RWPE1 (cell line): ENCODE measurements around the gene ATXN3L.

Experiments used
- CTCF ChIA-PET: fragments of 350-600 bp; sonication (Branson Sonifier 250); formaldehyde crosslinking; extraction: SDS; loops from one replicate; lab custom pipeline; 2021; lab: Yijun Ruan, JAX
- POLR2A ChIA-PET: fragments of 400-600 bp; formaldehyde crosslinking; extraction: SDS; loops from one replicate; lab custom pipeline; 2020; ENCODE audit warnings: antibody characterized with exemption; ENCODE audit not compliant: low non-redundant PET; lab: Yijun Ruan, JAX
- DNase-seq: peaks from one replicate; pipeline ENCODE4 v3.0.0; 2012; ENCODE audit warnings: low spot score
- H3K27ac ChIP-seq: fragments of 450-650 bp; 2 replicates; pipeline ENCODE4 v1.5.1; 2017
- TF ChIP-seq, protein P1 (sequence below): fragments of 450-650 bp; conservative IDR thresholded peaks from 2 replicates; pipeline ENCODE4 v1.5.1; 2017; ENCODE audit warnings: low read depth, mild to moderate bottlenecking

Gene ATXN3L

DNA sequence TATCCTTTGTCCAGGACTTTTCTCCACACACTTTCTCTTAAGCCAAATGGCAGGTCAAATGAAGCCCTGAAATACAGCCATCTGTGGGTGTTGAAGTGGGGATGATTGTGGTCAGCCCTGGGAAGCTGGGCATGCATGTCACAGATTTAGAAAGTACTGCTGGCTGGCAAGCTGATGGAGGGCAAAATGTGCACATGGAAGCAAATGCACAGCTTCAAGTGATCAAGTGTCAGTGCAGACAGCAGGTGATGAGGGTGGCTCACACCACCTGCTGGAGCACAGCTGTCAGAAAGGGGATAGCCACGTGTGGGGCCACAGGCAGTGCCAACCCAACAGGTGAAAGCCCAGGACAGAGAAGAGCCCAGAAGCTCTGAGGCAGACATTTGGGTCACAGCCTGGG, 40.3 kb upstream of the ATXN3L start:
- TF ChIP-seq, protein P1, sequence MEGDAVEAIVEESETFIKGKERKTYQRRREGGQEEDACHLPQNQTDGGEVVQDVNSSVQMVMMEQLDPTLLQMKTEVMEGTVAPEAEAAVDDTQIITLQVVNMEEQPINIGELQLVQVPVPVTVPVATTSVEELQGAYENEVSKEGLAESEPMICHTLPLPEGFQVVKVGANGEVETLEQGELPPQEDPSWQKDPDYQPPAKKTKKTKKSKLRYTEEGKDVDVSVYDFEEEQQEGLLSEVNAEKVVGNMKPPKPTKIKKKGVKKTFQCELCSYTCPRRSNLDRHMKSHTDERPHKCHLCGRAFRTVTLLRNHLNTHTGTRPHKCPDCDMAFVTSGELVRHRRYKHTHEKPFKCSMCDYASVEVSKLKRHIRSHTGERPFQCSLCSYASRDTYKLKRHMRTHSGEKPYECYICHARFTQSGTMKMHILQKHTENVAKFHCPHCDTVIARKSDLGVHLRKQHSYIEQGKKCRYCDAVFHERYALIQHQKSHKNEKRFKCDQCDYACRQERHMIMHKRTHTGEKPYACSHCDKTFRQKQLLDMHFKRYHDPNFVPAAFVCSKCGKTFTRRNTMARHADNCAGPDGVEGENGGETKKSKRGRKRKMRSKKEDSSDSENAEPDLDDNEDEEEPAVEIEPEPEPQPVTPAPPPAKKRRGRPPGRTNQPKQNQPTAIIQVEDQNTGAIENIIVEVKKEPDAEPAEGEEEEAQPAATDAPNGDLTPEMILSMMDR: no peak
- CTCF ChIA-PET: interaction anchor here (0.6 kb wide), 1 partner anchor 381 kb away, joined by 3 read pairs; no protein-coding TSS in a partner anchor
- no peak overlapping the region for H3K27ac ChIP-seq
- POLR2A ChIA-PET: no interaction called here
- DNase-seq: no peak

DNA sequence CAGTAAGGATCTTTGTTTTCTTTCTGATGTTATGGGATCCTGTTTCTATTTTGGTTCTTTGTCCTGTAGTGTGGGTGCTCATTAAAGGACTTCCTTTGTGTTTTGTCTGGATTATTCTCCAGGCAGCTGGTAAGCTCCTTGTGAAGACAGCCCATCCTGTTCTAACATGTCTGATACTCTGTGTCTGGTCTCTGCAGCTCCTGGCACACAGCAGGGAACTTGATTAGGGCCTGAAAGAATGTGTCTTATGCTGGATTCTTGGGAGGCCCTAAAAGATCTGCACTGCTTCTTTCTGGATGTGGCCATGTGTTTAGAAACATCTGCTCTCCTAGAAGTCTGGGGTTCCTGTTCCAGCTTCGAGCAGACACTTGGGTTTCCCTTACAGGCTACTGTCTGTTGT, 38.1 kb upstream of the ATXN3L start:
- peak overlapping the region; percentile 41; the same call in 1 of the 2 replicates for H3K27ac ChIP-seq
- TF ChIP-seq, protein P1: no peak
- POLR2A ChIA-PET: no interaction called here
- CTCF ChIA-PET: no interaction called here
- peak; percentile 20 for DNase-seq

DNA sequence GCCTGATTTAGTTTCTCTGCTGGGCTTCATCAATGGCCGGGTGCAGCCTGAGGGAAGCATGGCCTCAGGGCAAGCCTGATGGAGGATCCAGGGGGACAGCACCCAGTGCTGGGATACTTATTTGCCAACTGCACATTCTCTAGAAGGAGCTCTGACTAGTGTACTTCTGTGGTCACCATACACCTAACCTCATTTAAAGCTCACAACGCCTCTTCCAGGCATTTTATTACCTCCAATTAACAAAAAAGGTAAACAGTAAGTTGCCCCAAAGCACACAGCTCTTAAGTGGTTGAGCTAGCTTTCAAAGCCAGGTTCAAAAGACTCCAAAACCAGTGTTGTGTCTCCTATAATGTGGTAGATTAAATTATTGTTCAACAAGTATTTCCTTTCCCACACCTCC, 26.8 kb upstream of the ATXN3L start:
- no peak overlapping the region for H3K27ac ChIP-seq
- DNase-seq: no peak
- TF ChIP-seq, protein P1: no peak
- ChIA-PET POLR2A (no interaction called here), CTCF (interaction anchor here (0.7 kb wide), 1 partner anchor 642 kb away, joined by 3 read pairs; no protein-coding TSS in a partner anchor)

DNA sequence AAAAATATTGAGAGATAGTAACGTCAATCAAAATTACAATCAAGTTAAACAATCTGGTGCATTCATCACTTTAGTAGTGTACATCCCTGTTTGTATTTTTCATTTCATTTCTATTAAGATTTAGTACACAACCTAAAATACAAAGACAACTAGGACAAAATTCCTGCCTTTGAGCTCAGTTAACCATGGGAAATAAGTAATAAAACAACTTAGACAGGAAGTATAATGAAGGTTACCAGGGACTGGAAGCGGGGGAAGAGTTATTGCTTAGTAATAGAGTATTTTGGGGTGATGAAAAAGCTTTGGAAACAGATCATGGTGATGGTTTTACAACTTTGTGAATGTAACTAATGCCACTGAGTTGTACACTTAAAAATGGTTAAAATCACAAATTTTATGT, 25.6 kb upstream of the ATXN3L start:
- DNase-seq: no peak
- ChIA-PET CTCF (no interaction called here), POLR2A (no interaction called here)
- H3K27ac ChIP-seq: no peak overlapping the region
- TF ChIP-seq, protein P1: no peak

DNA sequence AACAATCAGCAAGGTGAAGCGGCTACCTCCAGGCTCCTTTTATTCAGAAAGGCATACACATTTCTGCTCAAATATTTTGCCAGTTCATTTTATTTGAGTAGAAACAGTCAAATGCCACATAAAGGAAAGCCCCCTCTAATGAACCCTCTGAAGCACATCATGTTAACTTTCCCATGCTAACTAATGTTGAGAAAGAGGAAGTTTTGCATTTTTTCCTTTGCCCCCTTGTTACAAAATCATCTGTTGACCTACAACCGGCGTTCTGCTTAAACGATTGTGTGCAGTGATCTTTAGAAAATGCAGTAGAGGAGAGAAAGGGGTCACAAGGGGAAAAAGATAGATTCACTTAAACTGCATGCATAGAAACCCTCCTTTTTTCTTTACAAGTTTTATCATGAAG, 25.2 kb upstream of the ATXN3L start:
- TF ChIP-seq, protein P1: no peak
- no peak for DNase-seq
- no peak overlapping the region for H3K27ac ChIP-seq
- CTCF ChIA-PET: no interaction called here
- POLR2A ChIA-PET: no interaction called here

DNA sequence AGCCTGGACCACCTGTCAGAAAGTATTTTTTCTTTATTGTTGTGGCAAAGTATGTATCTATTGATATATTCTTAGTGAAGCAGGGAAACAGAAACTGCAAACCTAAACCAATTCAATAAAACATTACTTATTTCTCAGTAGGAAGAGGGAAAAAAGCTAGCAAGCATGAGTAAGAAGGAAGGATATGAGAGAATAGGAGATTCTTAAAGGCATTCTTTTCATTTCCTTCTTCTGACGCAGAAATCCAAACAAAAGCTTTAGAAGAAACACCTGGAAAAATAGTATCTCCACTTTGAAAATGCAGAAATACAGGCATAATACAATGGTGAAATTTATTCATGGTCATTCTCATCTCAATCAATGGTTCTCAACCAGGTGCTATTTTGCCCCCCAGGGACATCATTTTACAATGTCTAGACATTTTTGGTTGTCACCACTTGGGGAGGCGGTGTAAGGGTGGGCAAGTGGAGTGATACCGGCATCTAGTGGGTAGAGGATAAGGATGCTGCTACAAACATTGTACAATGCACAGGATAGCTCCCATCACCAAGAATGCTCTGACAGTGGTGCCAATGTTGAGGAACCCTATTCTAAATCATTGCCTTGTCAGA, 21.7 kb upstream of the ATXN3L start:
- ChIA-PET POLR2A (interaction anchor here (0.6 kb wide), 1 partner anchor 34 kb away, joined by 3 read pairs; no protein-coding TSS in a partner anchor), CTCF (no interaction called here)
- H3K27ac ChIP-seq: no peak overlapping the region
- DNase-seq: no peak
- TF ChIP-seq, protein P1: no peak
